Frontal cortex (tissue), 4 donors: ENCODE data around the gene MCL1. TPM values are rescaled to one million over a fixed set of nuclear protein-coding genes. Genes with fewer than 3 reads are reported as not detected.
"Not testable (repeated sequence)": the region's sequence is repeated elsewhere in the genome, so short reads cannot be mapped to it uniquely, and the experiment has no call there.

Experiments
- DNase-seq, 2 donors: peaks; one replicate each; pipeline ENCODE4 v3.0.0; 2012; ENCODE audit warnings: low spot score in 2 of 2
- FAIRE-seq: peaks from 2 replicates; lab custom pipeline; 2012; peaks lifted over from hg19 to GRCh38; lab: Jason Lieb, UNC
- total RNA-seq: library from RNA; depleted of rRNA; stranded (reverse); fragments of >200 nt; gene quantifications from one replicate; pipeline ENCODE4 v1.2.3, GENCODE V29; 2014
- donor health status: control.
- donor health status: control.
- donor health status: control.

The MCL1 gene
- total RNA-seq, 1 donor from 2014 or later, result 110 TPM

GRCh38 chr1:150574260-150575071, 4.9 kb downstream of the MCL1 start:
- no peak for FAIRE-seq
- DNase-seq, result no peak

- not testable (repeated sequence) for DNase-seq, FAIRE-seq
Measured at GRCh38 chr1:150573648-150574071, 5.8 kb downstream of the MCL1 start.

- no peak for DNase-seq
Measured at GRCh38 chr1:150572918-150573647, 6.3 kb downstream of the MCL1 start.

GRCh38 chr1:150568594-150568966, 10.8 kb downstream of the MCL1 start:
- no peak for FAIRE-seq

More at GRCh38 chr1:150572918-150573647, 6.3 kb downstream of the MCL1 start:
- FAIRE-seq, result no peak

GRCh38 chr1:150567717-150568593, 11.5 kb downstream of the MCL1 start:
- FAIRE-seq (no peak), DNase-seq (peak in 1 of 2 donors; percentile 8)

More at GRCh38 chr1:150568594-150568966, 10.8 kb downstream of the MCL1 start:
- no peak for DNase-seq

- DNase-seq, result no peak
- FAIRE-seq, result no peak
Measured at GRCh38 chr1:150567341-150567716, 12.1 kb downstream of the MCL1 start.

GRCh38 chr1:150566589-150567340, 12.6 kb downstream of the MCL1 start:
- DNase-seq (no peak), FAIRE-seq (no peak)

GRCh38 chr1:150565240-150565991, 14.0 kb downstream of the MCL1 start:
- not testable (repeated sequence) for FAIRE-seq, DNase-seq

GRCh38 chr1:150564051-150564991, 15.1 kb downstream of the MCL1 start:
- DNase-seq (no peak), FAIRE-seq (no peak)

GRCh38 chr1:150563340-150564038, 15.9 kb downstream of the MCL1 start:
- FAIRE-seq, result no peak
- DNase-seq, result no peak

- DNase-seq, result no peak
- no peak for FAIRE-seq
Measured at GRCh38 chr1:150562446-150563339, 16.7 kb downstream of the MCL1 start.

GRCh38 chr1:150561974-150562445, 17.4 kb downstream of the MCL1 start:
- DNase-seq (no peak), FAIRE-seq (no peak)

- DNase-seq (peak; percentile 79 to 90), FAIRE-seq (no peak)
Measured at GRCh38 chr1:150561254-150561973, 18.0 kb downstream of the MCL1 start.

GRCh38 chr1:150560576-150561253, 18.7 kb downstream of the MCL1 start:
- FAIRE-seq (no peak), DNase-seq (peak in 1 of 2 donors; percentile 70)

GRCh38 chr1:150560011-150560438, 19.4 kb downstream of the MCL1 start:
- FAIRE-seq, result no peak

More at GRCh38 chr1:150560011-150560438, 19.4 kb downstream of the MCL1 start:
- DNase-seq, result peak in 1 of 2 donors; percentile 72
